GM12891 (cell line): ENCODE results near the gene SLC6A11.

ENCODE experiments used
- POLR2A ChIP-seq: IDR thresholded peaks from 2 replicates; pipeline ENCODE4 v1.6.1; 2011; ENCODE audit warnings: low read depth, low read length, control low read depth
- POLR2AphosphoS5 ChIP-seq: IDR thresholded peaks from 2 replicates; pipeline ENCODE4 v1.6.1; 2011; ENCODE audit warnings: low read depth, low read length, control low read depth
- SPI1 ChIP-seq: IDR thresholded peaks from 2 replicates; pipeline ENCODE4 v1.6.1; 2011; ENCODE audit warnings: low read depth, low read length, control low read depth
- TAF1 ChIP-seq: IDR thresholded peaks from 2 replicates; pipeline ENCODE4 v1.6.1; 2011; ENCODE audit warnings: low read depth, low read length, control low read depth

- no peak for TF ChIP-seq POLR2AphosphoS5
- TF ChIP-seq POLR2A: no peak
- no peak for TF ChIP-seq SPI1
- TF ChIP-seq TAF1: no peak
These were observed 1.4 kb upstream of the SLC6A11 start for GRCh38 chr3:10814623-10815022.
